ENCODE results near the gene NEDD8.

GRCh38 chr14:24195186-24196070, 36.7 kb downstream of the NEDD8 start, which contains the start of gene TM9SF1:
- TF ChIP-seq CTCF (IDR thresholded peaks at IDR 0.05; ENCODE audit: low read length) (no peak), EZH2 (IDR thresholded peaks at IDR 0.05; ENCODE audit: borderline replicate concordance, low read length) (no peak)
